Suprapubic skin (tissue), 4 donors: ENCODE measurements around the gene TFAP2A. TPM values are rescaled to one million over a fixed set of nuclear protein-coding genes. Genes with fewer than 3 reads are reported as not detected.

Experiments
- DNase-seq, 2 donors: peaks; one replicate each; pipeline ENCODE4 v3.0.0-alpha.2; 2019; ENCODE audit warnings: low spot score in 2 of 2
- H3K27ac ChIP-seq: fragments of 200-600 bp; sonication (generic); one replicate; pipeline ENCODE4 v1.5.1; 2019
- H3K27me3 ChIP-seq: fragments of 200-600 bp; sonication (generic); one replicate; pipeline ENCODE4 v1.5.1; 2019
- H3K36me3 ChIP-seq: fragments of 200-600 bp; sonication (generic); one replicate; pipeline ENCODE4 v1.5.1; 2019
- H3K4me1 ChIP-seq: fragments of 200-600 bp; sonication (generic); one replicate; pipeline ENCODE4 v1.5.1; 2019
- H3K4me3 ChIP-seq: fragments of 200-600 bp; sonication (generic); one replicate; pipeline ENCODE4 v1.5.1; 2019; ENCODE audit warnings: mild to moderate bottlenecking
- H3K9me3 ChIP-seq: fragments of 200-600 bp; sonication (generic); one replicate; pipeline ENCODE4 v1.5.1; 2019
- CTCF ChIP-seq, 2 donors: fragments of 200-600 bp in 1 of 2; fragments of 450-650 bp in 1 of 2; sonication (generic) in 1 of 2; IDR thresholded peaks; one replicate each; pipeline ENCODE4 v1.5.1; 2016 to 2019; ENCODE audit warnings: antibody characterized with exemption in 2 of 2, mild to moderate bottlenecking in 1 of 2, moderate library complexity in 1 of 2
- EP300 ChIP-seq: sonication (generic); formaldehyde crosslinking; IDR thresholded peaks from one replicate; pipeline ENCODE4 v1.6.1; 2017; ENCODE audit warnings: antibody characterized with exemption
- POLR2A ChIP-seq, 2 donors: fragments of 450-650 bp; IDR thresholded peaks; one replicate each; pipeline ENCODE4 v1.6.1; 2017; ENCODE audit warnings: antibody characterized with exemption in 2 of 2, mild to moderate bottlenecking in 2 of 2, moderate library complexity in 2 of 2
- POLR2AphosphoS5 ChIP-seq, 3 donors: sonication (generic); formaldehyde crosslinking; IDR thresholded peaks; one replicate each; pipeline ENCODE4 v1.6.1; 2017; ENCODE audit warnings: antibody characterized with exemption in 3 of 3
- WGBS: methylation state at CpG from one replicate; pipeline ENCODE4 v1.1.5; 2018; 5-methylcytosine and 5-hydroxymethylcytosine counted together
- total RNA-seq, 4 donors: library from RNA; depleted of rRNA; stranded (reverse); fragments of >200 nt; gene quantifications; one replicate each; pipeline ENCODE4 v1.1.0, GENCODE V29; 2016

The TFAP2A gene
- total RNA-seq, 4 donors from 2014 or later, result 86.7 to 135 (median 91.9) TPM

GRCh38 chr6:10426781-10427279 lies 12.0 kb upstream of the TFAP2A start:
- TF ChIP-seq EP300 (no peak), POLR2A (IDR thresholded peaks at IDR 0.05) (no peak)
- H3K27ac ChIP-seq, result peak overlapping the region; percentile 89
- H3K27me3 ChIP-seq, result peaks cover 33% of the 10 kb centered on the region
- H3K36me3 ChIP-seq, result no peaks in the 10 kb centered on the region
- 18% methylated on average over 6 of the region's 6 CpGs for WGBS
- no peaks in the 10 kb centered on the region for H3K9me3 ChIP-seq
- no peak for DNase-seq
- peaks cover 53% of the 10 kb centered on the region for H3K4me1 ChIP-seq
- peak overlapping the region; percentile 63 for H3K4me3 ChIP-seq

GRCh38 chr6:10425975-10426780 lies 11.3 kb upstream of the TFAP2A start:
- Histone ChIP-seq H3K36me3 (no peaks in the 10 kb centered on the region), H3K27me3 (peaks cover 40% of the 10 kb centered on the region), H3K27ac (peak overlapping the region; percentile 89), H3K4me1 (peaks cover 55% of the 10 kb centered on the region), H3K9me3 (no peaks in the 10 kb centered on the region), H3K4me3 (peak overlapping the region; percentile 63)
- WGBS, result 4% methylated on average over 9 of the region's 54 CpGs
- TF ChIP-seq POLR2AphosphoS5 (IDR thresholded peaks at IDR 0.05), result no peak
- no peak for TF ChIP-seq EP300
- no peak for TF ChIP-seq POLR2A (IDR thresholded peaks at IDR 0.05)
- TF ChIP-seq CTCF (IDR thresholded peaks at IDR 0.05), result no peak
- peak in 1 of 2 donors; percentile 69 for DNase-seq

GRCh38 chr6:10425176-10425974 lies 10.5 kb upstream of the TFAP2A start:
- Histone ChIP-seq H3K27ac (peak overlapping the region; percentile 89), H3K27me3 (peaks cover 48% of the 10 kb centered on the region), H3K36me3 (no peaks in the 10 kb centered on the region), H3K9me3 (no peaks in the 10 kb centered on the region), H3K4me1 (peaks cover 54% of the 10 kb centered on the region), H3K4me3 (peak overlapping the region; percentile 63)
- TF ChIP-seq CTCF (IDR thresholded peaks at IDR 0.05), result no peak
- no peak for TF ChIP-seq POLR2A (IDR thresholded peaks at IDR 0.05)
- TF ChIP-seq POLR2AphosphoS5 (IDR thresholded peaks at IDR 0.05), result no peak
- 45% methylated on average over 33 of the region's 35 CpGs for WGBS
- no peak for DNase-seq

- H3K4me1 ChIP-seq, result peaks cover 46% of the 10 kb centered on the region
- H3K27me3 ChIP-seq, result peaks cover 60% of the 10 kb centered on the region
- no peak for DNase-seq
- WGBS, result 15% methylated on average over 4 of the region's 5 CpGs
- no peaks in the 10 kb centered on the region for H3K9me3 ChIP-seq
- no peaks in the 10 kb centered on the region for H3K36me3 ChIP-seq
- TF ChIP-seq POLR2A (IDR thresholded peaks at IDR 0.05) (no peak), CTCF (IDR thresholded peaks at IDR 0.05) (peak in 1 of 2 donors; percentile 21)
- no peak overlapping the region for H3K27ac ChIP-seq
- no peak overlapping the region for H3K4me3 ChIP-seq
Observed at GRCh38 chr6:10424040-10424439, 9.2 kb upstream of the TFAP2A start.

GRCh38 chr6:10422737-10423034 lies 7.8 kb upstream of the TFAP2A start:
- DNase-seq, result no peak
- no peaks in the 10 kb centered on the region for H3K36me3 ChIP-seq
- no peak for TF ChIP-seq POLR2AphosphoS5 (IDR thresholded peaks at IDR 0.05)
- no peak for TF ChIP-seq CTCF (IDR thresholded peaks at IDR 0.05)
- no peak for TF ChIP-seq POLR2A (IDR thresholded peaks at IDR 0.05)
- no peak for TF ChIP-seq EP300
- WGBS, result 64% methylated on average over 7 of the region's 7 CpGs
- H3K9me3 ChIP-seq, result no peaks in the 10 kb centered on the region
- H3K27me3 ChIP-seq, result peaks cover 74% of the 10 kb centered on the region
- no peak overlapping the region for H3K27ac ChIP-seq
- H3K4me3 ChIP-seq, result no peak overlapping the region
- peaks cover 41% of the 10 kb centered on the region for H3K4me1 ChIP-seq
